Activated T-cell treated with anti-CD3 and anti-CD28 coated beads for 1 hour (primary cell): ENCODE measurements around the gene PNCK.
"Not testable (repeated sequence)": the region's sequence is repeated elsewhere in the genome, so short reads cannot be mapped to it uniquely, and the experiment has no call there.

ENCODE experiments used
- DNase-seq: peaks from one replicate; pipeline ENCODE4 v3.0.0-alpha.2; 2020; ENCODE audit warnings: low read depth

The PNCK gene

GRCh38 chrX:153686711-153687110, 13.1 kb upstream of the PNCK start:
- DNase-seq = no peak

- no peak for DNase-seq
These were observed 12.4 kb upstream of the PNCK start for GRCh38 chrX:153685751-153686696.

GRCh38 chrX:153685156-153685536, 11.5 kb upstream of the PNCK start:
- no peak for DNase-seq

GRCh38 chrX:153684467-153685155, 11.0 kb upstream of the PNCK start:
- no peak for DNase-seq

GRCh38 chrX:153683486-153683885, 9.9 kb upstream of the PNCK start:
- not testable (repeated sequence) for DNase-seq

- DNase-seq = no peak
These were observed 7.6 kb upstream of the PNCK start for GRCh38 chrX:153681175-153681574.

- DNase-seq = no peak
These were observed 722 bp upstream of the PNCK start for GRCh38 chrX:153674219-153674851.

- DNase-seq = no peak
These were observed 834 bp downstream of the PNCK start for GRCh38 chrX:153672531-153673427.

- no peak for DNase-seq
These were observed 1.8 kb downstream of the PNCK start for GRCh38 chrX:153671589-153672530.

GRCh38 chrX:153670748-153671588, 2.6 kb downstream of the PNCK start:
- no peak for DNase-seq

GRCh38 chrX:153669901-153670731, 3.5 kb downstream of the PNCK start:
- no peak for DNase-seq

- peak; percentile 28 for DNase-seq
These were observed 4.3 kb downstream of the PNCK start for GRCh38 chrX:153669174-153669890.

GRCh38 chrX:153668423-153669173, 5.0 kb downstream of the PNCK start:
- DNase-seq = no peak

- DNase-seq = peak; percentile 67
These were observed 5.6 kb downstream of the PNCK start for GRCh38 chrX:153667956-153668396.

- DNase-seq = no peak
These were observed 6.2 kb downstream of the PNCK start for GRCh38 chrX:153667281-153667955.

GRCh38 chrX:153665726-153666306, 7.8 kb downstream of the PNCK start:
- no peak for DNase-seq
